NB4 (cell line): ENCODE measurements around the gene MMEL1.

ENCODE experiments used
- DNase-seq: peaks from one replicate; pipeline ENCODE4 v3.0.0; 2010; ENCODE audit warnings: low read depth
- H3K4me3 ChIP-seq: one replicate; pipeline ENCODE4 v1.5.1; 2011; ENCODE audit warnings: mild to moderate bottlenecking, low read depth, low read length, moderate library complexity
- MYC ChIP-seq: IDR thresholded peaks from 2 replicates; pipeline ENCODE4 v1.6.1; 2011; ENCODE audit warnings: low read depth, low read length
- POLR2A ChIP-seq: IDR thresholded peaks from 2 replicates; pipeline ENCODE4 v1.6.1; 2011; ENCODE audit warnings: mild to moderate bottlenecking; ENCODE audit not compliant: insufficient read length; ENCODE audit errors: extremely low read depth
- TF ChIP-seq, protein P1 (sequence below): IDR thresholded peaks from 2 replicates; pipeline ENCODE4 v1.6.1; 2011; ENCODE audit warnings: low read depth, low read length
- TF ChIP-seq, protein P2 (sequence below): IDR thresholded peaks from one replicate; pipeline ENCODE4 v1.5.1; 2012; ENCODE audit warnings: low read depth, low read length

MMEL1 gene

DNA sequence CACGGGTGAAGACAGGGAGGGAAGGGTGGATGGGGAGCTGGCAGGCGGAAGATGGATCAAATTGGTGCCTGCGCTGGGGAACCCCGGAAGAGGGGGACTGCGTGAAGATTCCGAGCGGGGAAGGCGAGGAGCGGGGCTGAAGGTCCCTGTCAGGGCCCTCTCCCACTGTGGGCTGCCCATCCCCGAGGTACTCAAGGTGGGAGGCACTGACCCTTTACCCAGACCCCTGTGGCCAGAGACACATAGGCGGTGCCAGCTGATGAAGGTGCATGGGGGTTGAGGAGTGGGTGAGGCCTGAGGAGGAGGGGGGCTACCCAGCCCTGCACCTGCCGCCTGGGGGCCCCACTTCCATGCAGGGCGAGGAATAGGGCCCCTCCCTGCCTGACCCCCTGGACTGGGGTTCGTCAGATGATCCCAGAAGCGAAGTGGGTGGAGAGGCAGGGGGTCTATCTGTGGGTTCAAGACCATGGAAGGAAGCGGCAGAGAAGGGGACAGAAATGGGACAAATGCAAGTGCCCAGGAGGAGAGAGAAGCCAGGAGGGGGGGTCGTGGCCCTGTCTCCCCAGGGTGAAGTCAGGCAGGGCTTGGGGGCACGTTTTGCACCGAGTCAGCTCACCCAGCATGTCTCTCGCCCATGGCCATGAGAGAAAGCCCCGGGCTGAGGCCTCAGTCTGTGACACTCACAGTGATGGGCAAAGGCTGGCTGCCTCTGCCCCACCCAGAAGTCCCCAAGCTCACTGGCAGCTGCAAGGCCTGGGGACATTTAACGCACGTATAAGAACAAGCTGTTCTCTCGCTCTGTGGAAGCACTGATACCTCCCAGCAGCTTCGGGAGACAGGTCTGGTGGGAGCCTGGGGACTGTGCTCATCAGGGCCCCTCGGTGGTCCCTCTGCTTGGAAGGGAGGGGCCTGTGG lies 7.0 kb upstream of the MMEL1 start:
- TF ChIP-seq MYC (no peak), POLR2A (no peak)
- TF ChIP-seq, protein P1, sequence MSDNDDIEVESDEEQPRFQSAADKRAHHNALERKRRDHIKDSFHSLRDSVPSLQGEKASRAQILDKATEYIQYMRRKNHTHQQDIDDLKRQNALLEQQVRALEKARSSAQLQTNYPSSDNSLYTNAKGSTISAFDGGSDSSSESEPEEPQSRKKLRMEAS, result no peak
- TF ChIP-seq, protein P2, sequence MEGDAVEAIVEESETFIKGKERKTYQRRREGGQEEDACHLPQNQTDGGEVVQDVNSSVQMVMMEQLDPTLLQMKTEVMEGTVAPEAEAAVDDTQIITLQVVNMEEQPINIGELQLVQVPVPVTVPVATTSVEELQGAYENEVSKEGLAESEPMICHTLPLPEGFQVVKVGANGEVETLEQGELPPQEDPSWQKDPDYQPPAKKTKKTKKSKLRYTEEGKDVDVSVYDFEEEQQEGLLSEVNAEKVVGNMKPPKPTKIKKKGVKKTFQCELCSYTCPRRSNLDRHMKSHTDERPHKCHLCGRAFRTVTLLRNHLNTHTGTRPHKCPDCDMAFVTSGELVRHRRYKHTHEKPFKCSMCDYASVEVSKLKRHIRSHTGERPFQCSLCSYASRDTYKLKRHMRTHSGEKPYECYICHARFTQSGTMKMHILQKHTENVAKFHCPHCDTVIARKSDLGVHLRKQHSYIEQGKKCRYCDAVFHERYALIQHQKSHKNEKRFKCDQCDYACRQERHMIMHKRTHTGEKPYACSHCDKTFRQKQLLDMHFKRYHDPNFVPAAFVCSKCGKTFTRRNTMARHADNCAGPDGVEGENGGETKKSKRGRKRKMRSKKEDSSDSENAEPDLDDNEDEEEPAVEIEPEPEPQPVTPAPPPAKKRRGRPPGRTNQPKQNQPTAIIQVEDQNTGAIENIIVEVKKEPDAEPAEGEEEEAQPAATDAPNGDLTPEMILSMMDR, result no peak
- DNase-seq, result no peak
- H3K4me3 ChIP-seq, result no peak overlapping the region

DNA sequence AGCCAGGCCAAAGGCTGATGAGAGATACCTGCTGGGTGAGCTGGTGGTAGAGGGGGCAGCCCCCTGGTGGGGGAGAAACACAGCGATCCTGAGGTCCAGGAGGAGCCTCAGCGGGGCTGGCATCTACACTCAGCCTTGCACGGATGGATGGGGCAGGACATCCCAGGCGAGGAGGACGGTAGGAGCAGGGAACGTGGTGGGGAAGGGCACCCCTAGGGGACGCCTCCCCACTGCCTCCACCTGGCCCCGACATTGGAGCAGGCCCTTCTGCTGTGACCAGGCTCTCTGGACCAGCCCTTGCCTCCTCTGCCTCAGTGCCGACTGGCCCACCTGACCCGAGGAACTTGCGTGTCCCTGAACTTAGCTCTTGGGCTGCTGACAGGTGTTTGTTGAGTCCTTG lies 6.4 kb upstream of the MMEL1 start:
- H3K4me3 ChIP-seq, result no peak overlapping the region
- no peak for DNase-seq
- TF ChIP-seq MYC (no peak), POLR2A (no peak)
- TF ChIP-seq, protein P2, result no peak
- TF ChIP-seq, protein P1, result no peak

DNA sequence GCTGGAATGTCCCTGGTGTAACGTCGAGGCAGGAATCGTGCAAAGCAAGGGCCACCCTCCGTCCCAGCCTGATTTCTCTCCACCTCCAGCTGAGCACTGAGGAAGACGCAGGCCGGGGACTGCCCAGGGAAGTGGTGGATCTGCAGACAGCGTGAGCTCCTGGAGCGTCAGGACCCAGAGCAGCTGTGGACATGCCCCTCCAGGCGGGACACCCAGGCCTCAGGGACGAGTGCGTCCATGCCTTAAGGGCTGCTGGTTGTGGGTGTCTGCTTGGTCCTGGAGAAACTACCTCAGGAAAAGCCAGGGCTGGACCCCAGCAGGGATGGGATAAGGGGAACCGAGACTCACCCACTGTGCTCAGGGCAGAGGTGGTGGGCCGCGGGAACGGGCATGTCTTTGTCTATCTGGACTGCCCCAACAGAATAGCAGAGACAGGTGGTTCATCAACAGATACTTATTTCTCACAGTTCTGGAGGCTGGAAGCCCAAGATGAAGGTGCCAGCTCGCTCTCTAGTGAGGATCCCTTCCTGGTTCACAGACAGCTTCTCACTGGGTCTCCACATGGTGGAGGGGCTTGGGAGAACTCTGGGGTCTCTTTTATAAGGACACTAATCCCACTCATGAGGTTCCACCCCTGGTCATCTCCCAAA lies 5.8 kb upstream of the MMEL1 start:
- H3K4me3 ChIP-seq, result no peak overlapping the region
- no peak for DNase-seq
- TF ChIP-seq, protein P1, result no peak
- TF ChIP-seq, protein P2, result no peak
- TF ChIP-seq MYC, result no peak

DNA sequence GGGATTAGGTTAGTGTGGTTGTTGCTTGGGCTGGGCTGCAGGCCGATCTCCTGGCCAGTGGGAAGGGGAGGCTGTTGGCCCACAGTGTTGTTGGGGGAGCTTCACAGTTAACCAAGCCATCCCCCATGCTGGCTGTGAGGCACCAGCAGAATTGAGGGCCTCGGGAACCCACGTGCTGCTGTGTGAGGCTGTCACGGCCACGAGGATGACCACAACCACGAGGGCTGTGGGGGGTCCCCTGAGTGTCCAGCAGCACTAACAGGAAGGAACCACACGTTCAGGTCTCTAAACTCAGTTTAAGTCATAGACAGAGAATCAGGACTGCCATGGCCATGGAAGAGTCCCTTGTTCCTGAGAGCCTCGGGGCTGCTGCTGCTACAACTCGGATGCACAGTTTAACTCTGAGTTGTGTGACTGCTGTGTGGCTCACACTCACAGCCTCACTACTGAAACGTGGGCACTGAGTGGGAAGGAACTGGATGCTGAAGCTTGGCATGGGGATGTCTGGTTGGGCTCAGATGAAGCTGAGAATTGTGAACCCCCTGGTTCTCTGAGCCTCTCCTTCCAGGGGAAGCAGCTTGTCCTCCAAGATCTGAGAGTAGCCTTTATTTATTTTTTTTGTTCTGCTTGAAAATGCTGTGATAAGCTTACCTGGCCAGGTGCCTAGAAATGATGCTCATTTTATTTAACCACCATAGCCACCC lies 4.8 kb upstream of the MMEL1 start:
- DNase-seq, result no peak
- TF ChIP-seq MYC (no peak), POLR2A (no peak)
- TF ChIP-seq, protein P1, result no peak
- TF ChIP-seq, protein P2, result no peak
- H3K4me3 ChIP-seq, result no peak overlapping the region

DNA sequence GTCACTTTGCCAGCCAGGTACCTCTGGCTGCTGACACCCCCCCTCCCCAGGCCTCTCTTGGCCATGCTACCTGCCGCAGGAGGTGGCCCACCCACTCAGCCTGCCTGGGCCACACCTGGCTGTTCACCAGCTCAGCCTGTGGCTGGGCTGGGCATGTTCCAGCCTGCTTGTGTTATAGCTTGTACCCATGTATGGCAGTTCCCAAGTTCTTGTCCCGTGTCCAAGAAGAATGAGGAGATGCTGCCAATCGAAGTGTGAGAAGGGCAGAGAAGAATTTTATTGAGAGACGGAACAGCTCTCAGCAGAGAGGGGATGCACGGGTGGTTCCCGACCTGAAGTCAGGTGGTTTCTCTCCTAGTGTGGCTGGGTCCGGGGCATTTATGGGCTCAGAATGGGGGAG lies 3.9 kb upstream of the MMEL1 start:
- DNase-seq, result no peak
- TF ChIP-seq, protein P2, result no peak
- TF ChIP-seq MYC (no peak), POLR2A (no peak)
- TF ChIP-seq, protein P1, result no peak
- H3K4me3 ChIP-seq, result no peak overlapping the region
